ENCODE measurements around the gene LGI2. TPM values are rescaled to one million over a fixed set of nuclear protein-coding genes. Genes with fewer than 3 reads are reported as not detected.

The LGI2 gene
- total and polyA plus RNA-seq, 4 donors, result 0.05 to 0.19 (median 0.08) TPM; not detected in 1

DNA sequence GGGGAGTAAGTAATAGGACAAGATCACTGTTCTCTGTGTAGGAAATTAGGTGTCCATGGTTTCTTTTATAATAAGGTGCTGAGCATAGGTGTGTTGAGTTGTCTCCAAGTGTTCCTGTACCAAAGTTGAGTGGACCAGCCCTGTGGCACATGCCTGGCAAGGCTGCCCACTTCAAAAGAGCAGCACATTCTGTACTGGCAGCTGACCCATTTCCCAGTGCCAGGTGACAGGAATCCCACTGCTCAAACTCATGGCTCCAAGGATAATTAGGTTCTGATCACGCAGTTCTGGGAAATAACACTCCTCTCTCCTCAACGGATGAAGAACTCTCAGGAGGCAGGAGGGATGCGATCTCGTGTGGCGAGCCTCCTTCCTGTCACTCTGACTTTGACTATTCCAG is 12.8 kb upstream of the LGI2 start:
- WGBS, result 72% methylated on average over 5 of the region's 5 CpGs
- no peaks in the 10 kb centered on the region for H3K36me3 ChIP-seq (ENCODE audit: control insufficient read depth in 4 of 4, insufficient read depth in 3 of 4, low read depth in 1 of 4, low read length in 3 of 4)
- H3K27me3 ChIP-seq (ENCODE audit: control insufficient read depth in 4 of 4, insufficient read depth in 4 of 4, low read length in 3 of 4), result no peaks in the 10 kb centered on the region
- H3K9ac ChIP-seq (ENCODE audit: low read depth in 1 of 2, low read length in 2 of 2), result no peak overlapping the region
- H3K27ac ChIP-seq (ENCODE audit: low read depth in 1 of 2, low read length in 2 of 2), result no peak overlapping the region
- no peak overlapping the region for H3K4me3 ChIP-seq (ENCODE audit: low read depth in 1 of 3, low read length in 3 of 3)
- no peaks in the 10 kb centered on the region for H3K9me3 ChIP-seq (ENCODE audit: control insufficient read depth in 4 of 4, low read length in 3 of 4)
- no peak for DNase-seq (ENCODE audit: low spot score)
- no peaks in the 10 kb centered on the region for H3K4me1 ChIP-seq (ENCODE audit: control insufficient read depth in 4 of 4, insufficient read depth in 4 of 4, low read length in 3 of 4)
- TF ChIP-seq YY1 (IDR thresholded peaks at IDR 0.05) (no peak), RXRA (IDR thresholded peaks at IDR 0.05) (no peak), CTCF (IDR thresholded peaks at IDR 0.05; ENCODE audit: low read depth, low read length, missing input control) (no peak), HNF4G (IDR thresholded peaks at IDR 0.05) (no peak), SP1 (IDR thresholded peaks at IDR 0.05) (no peak), FOXA1 (IDR thresholded peaks at IDR 0.05) (no peak), ATF3 (IDR thresholded peaks at IDR 0.05) (no peak), NR2F2 (IDR thresholded peaks at IDR 0.05) (no peak), REST (IDR thresholded peaks at IDR 0.05) (no peak), TAF1 (conservative IDR thresholded peaks at IDR 0.05) (no peak), GABPA (IDR thresholded peaks at IDR 0.05 in 1 of 2, conservative IDR thresholded peaks at IDR 0.05 in 1 of 2) (no peak), RAD21 (IDR thresholded peaks at IDR 0.05) (no peak), EGR1 (IDR thresholded peaks at IDR 0.05; ENCODE audit: low read depth in 2 of 2) (no peak), FOXA2 (IDR thresholded peaks at IDR 0.05) (no peak), JUND (IDR thresholded peaks at IDR 0.05) (no peak)
- TF ChIP-seq, protein P1, sequence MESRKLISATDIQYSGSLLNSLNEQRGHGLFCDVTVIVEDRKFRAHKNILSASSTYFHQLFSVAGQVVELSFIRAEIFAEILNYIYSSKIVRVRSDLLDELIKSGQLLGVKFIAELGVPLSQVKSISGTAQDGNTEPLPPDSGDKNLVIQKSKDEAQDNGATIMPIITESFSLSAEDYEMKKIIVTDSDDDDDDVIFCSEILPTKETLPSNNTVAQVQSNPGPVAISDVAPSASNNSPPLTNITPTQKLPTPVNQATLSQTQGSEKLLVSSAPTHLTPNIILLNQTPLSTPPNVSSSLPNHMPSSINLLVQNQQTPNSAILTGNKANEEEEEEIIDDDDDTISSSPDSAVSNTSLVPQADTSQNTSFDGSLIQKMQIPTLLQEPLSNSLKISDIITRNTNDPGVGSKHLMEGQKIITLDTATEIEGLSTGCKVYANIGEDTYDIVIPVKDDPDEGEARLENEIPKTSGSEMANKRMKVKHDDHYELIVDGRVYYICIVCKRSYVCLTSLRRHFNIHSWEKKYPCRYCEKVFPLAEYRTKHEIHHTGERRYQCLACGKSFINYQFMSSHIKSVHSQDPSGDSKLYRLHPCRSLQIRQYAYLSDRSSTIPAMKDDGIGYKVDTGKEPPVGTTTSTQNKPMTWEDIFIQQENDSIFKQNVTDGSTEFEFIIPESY (IDR thresholded peaks at IDR 0.05), result no peak
- TF ChIP-seq, protein P2, sequence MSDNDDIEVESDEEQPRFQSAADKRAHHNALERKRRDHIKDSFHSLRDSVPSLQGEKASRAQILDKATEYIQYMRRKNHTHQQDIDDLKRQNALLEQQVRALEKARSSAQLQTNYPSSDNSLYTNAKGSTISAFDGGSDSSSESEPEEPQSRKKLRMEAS (IDR thresholded peaks at IDR 0.05), result no peak

- Histone ChIP-seq H3K9ac (ENCODE audit: low read depth in 1 of 2, low read length in 2 of 2) (no peak overlapping the region), H3K27me3 (ENCODE audit: control insufficient read depth in 4 of 4, insufficient read depth in 4 of 4, low read length in 3 of 4) (peaks cover 0 to 13% (median 9%) of the 10 kb centered on the region in 4 donors), H3K4me3 (ENCODE audit: low read depth in 1 of 3, low read length in 3 of 3) (no peak overlapping the region), H3K4me1 (ENCODE audit: control insufficient read depth in 4 of 4, insufficient read depth in 4 of 4, low read length in 3 of 4) (peaks cover 5 to 12% (median 6%) of the 10 kb centered on the region in 4 donors), H3K27ac (ENCODE audit: low read depth in 1 of 2, low read length in 2 of 2) (no peak overlapping the region), H3K36me3 (ENCODE audit: control insufficient read depth in 4 of 4, insufficient read depth in 3 of 4, low read depth in 1 of 4, low read length in 3 of 4) (no peaks in the 10 kb centered on the region), H3K9me3 (ENCODE audit: control insufficient read depth in 4 of 4, low read length in 3 of 4) (no peaks in the 10 kb centered on the region)
- WGBS, result 92% methylated on average over 4 of the region's 4 CpGs
- no peak for DNase-seq (ENCODE audit: low spot score)
- TF ChIP-seq NR2F2 (IDR thresholded peaks at IDR 0.05) (no peak), ATF3 (IDR thresholded peaks at IDR 0.05) (no peak), REST (IDR thresholded peaks at IDR 0.05) (no peak), HNF4G (IDR thresholded peaks at IDR 0.05) (no peak), FOXA2 (IDR thresholded peaks at IDR 0.05) (no peak), GABPA (IDR thresholded peaks at IDR 0.05 in 1 of 2, conservative IDR thresholded peaks at IDR 0.05 in 1 of 2) (no peak), EGR1 (IDR thresholded peaks at IDR 0.05; ENCODE audit: low read depth in 2 of 2) (no peak), YY1 (IDR thresholded peaks at IDR 0.05) (no peak), TAF1 (conservative IDR thresholded peaks at IDR 0.05) (no peak)
- TF ChIP-seq, protein P2 (IDR thresholded peaks at IDR 0.05), result no peak
Measured at GRCh38 chr4:25033526-25033925, 2.8 kb upstream of the LGI2 start.
